Measurements from ENCODE around the gene SLC6A11. TPM values are rescaled to one million over a fixed set of nuclear protein-coding genes. Genes with fewer than 3 reads are reported as not detected.

The SLC6A11 gene
- total RNA-seq, 1 donor from 2014 or later, result 0.25 TPM

- intact Hi-C loops (cut with DNase I), result no loop called here
- DNase-seq (ENCODE audit: extremely low spot score in 2 of 2), result no peak
- Histone ChIP-seq H3K9me3 (no peaks in the 10 kb centered on the region), H3K27me3 (no peaks in the 10 kb centered on the region), H3K4me3 (no peak overlapping the region), H3K36me3 (no peaks in the 10 kb centered on the region), H3K27ac (no peak overlapping the region), H3K4me1 (no peaks in the 10 kb centered on the region)
- TF ChIP-seq CTCF (IDR thresholded peaks at IDR 0.05), result no peak
- no peak for TF ChIP-seq POLR2AphosphoS5 (IDR thresholded peaks at IDR 0.05; ENCODE audit: insufficient read depth in 1 of 2, low read depth in 1 of 2)
- TF ChIP-seq POLR2A (IDR thresholded peaks at IDR 0.05), result no peak
Observed at GRCh38 chr3:10946526-10946925, 130.5 kb downstream of the SLC6A11 start.

GRCh38 chr3:10948326-10948725 is 132.3 kb downstream of the SLC6A11 start:
- Histone ChIP-seq H3K27ac (no peak overlapping the region), H3K9me3 (no peaks in the 10 kb centered on the region), H3K27me3 (no peaks in the 10 kb centered on the region), H3K4me3 (no peak overlapping the region), H3K36me3 (no peaks in the 10 kb centered on the region), H3K4me1 (no peaks in the 10 kb centered on the region)
- no peak for TF ChIP-seq CTCF (IDR thresholded peaks at IDR 0.05)
- no peak for TF ChIP-seq POLR2AphosphoS5 (IDR thresholded peaks at IDR 0.05; ENCODE audit: insufficient read depth in 1 of 2, low read depth in 1 of 2)
- TF ChIP-seq POLR2A (IDR thresholded peaks at IDR 0.05), result no peak
- DNase-seq (ENCODE audit: extremely low spot score in 2 of 2), result no peak
- intact Hi-C loops (cut with DNase I), result no loop called here

- H3K9me3 ChIP-seq, result no peaks in the 10 kb centered on the region
- H3K4me1 ChIP-seq, result no peaks in the 10 kb centered on the region
- DNase-seq (ENCODE audit: extremely low spot score in 2 of 2), result no peak
- no peak overlapping the region for H3K4me3 ChIP-seq
- TF ChIP-seq POLR2A (IDR thresholded peaks at IDR 0.05), result no peak
- no peak for TF ChIP-seq CTCF (IDR thresholded peaks at IDR 0.05)
- no peak for TF ChIP-seq POLR2AphosphoS5 (IDR thresholded peaks at IDR 0.05; ENCODE audit: insufficient read depth in 1 of 2, low read depth in 1 of 2)
- H3K36me3 ChIP-seq, result no peaks in the 10 kb centered on the region
- H3K27ac ChIP-seq, result no peak overlapping the region
- intact Hi-C loops (cut with DNase I), result no loop called here
- no peaks in the 10 kb centered on the region for H3K27me3 ChIP-seq
Observed at GRCh38 chr3:10949197-10949596, 133.2 kb downstream of the SLC6A11 start.

GRCh38 chr3:10950476-10951294 is 134.7 kb downstream of the SLC6A11 start:
- TF ChIP-seq CTCF (IDR thresholded peaks at IDR 0.05) (peak in 1 of 3 experiments; percentile 48), POLR2A (IDR thresholded peaks at IDR 0.05) (no peak), POLR2AphosphoS5 (IDR thresholded peaks at IDR 0.05; ENCODE audit: insufficient read depth in 1 of 2, low read depth in 1 of 2) (no peak)
- no peaks in the 10 kb centered on the region for H3K27me3 ChIP-seq
- no peaks in the 10 kb centered on the region for H3K4me1 ChIP-seq
- no peaks in the 10 kb centered on the region for H3K36me3 ChIP-seq
- no peak overlapping the region for H3K4me3 ChIP-seq
- intact Hi-C loops (cut with DNase I), result loop anchor here (2.0 kb wide), 1 partner anchor 108 kb away; no protein-coding TSS in a partner anchor
- DNase-seq (ENCODE audit: extremely low spot score in 2 of 2), result no peak
- no peak overlapping the region for H3K27ac ChIP-seq
- no peaks in the 10 kb centered on the region for H3K9me3 ChIP-seq

- Histone ChIP-seq H3K4me1 (no peaks in the 10 kb centered on the region), H3K9me3 (no peaks in the 10 kb centered on the region), H3K4me3 (no peak overlapping the region), H3K27ac (no peak overlapping the region), H3K36me3 (no peaks in the 10 kb centered on the region), H3K27me3 (no peaks in the 10 kb centered on the region)
- intact Hi-C loops (cut with DNase I), result loop anchor here (2.0 kb wide), 1 partner anchor 107 kb away; no protein-coding TSS in a partner anchor
- TF ChIP-seq POLR2A (IDR thresholded peaks at IDR 0.05), result no peak
- no peak for TF ChIP-seq POLR2AphosphoS5 (IDR thresholded peaks at IDR 0.05; ENCODE audit: insufficient read depth in 1 of 2, low read depth in 1 of 2)
- no peak for TF ChIP-seq CTCF (IDR thresholded peaks at IDR 0.05)
- no peak for DNase-seq (ENCODE audit: extremely low spot score in 2 of 2)
Observed at GRCh38 chr3:10951295-10951926, 135.4 kb downstream of the SLC6A11 start.
